LNCAP (cell line): ENCODE data around the gene CNTROB.

ENCODE experiments used
- TF ChIP-seq, protein P1 (sequence below): fragments of 450-650 bp; IDR thresholded peaks from 2 replicates; pipeline ENCODE4 v1.5.1; 2017; ENCODE audit warnings: mild to moderate bottlenecking

CNTROB gene

DNA sequence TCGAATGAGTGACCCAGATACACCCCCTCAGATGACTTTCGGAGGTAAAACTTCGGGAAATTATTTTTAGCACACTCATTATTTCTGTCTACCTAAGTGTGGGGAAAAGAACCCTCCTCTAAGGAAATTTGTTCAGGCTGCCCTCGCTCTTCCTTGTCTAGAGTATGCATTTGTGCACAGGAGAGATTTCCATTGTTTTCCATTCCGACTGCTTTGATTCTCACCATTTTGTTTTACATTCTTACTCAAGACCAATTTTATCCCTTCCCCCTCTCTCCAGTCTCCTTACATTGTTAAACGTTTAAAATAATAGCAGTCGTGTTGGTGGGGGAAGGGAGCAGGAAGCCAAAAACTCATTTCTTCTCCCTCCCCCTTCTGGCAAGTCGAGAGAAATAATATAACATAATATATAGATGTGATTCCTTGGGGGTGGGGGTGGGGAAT lies 44.9 kb upstream of the CNTROB start:
- TF ChIP-seq, protein P1, sequence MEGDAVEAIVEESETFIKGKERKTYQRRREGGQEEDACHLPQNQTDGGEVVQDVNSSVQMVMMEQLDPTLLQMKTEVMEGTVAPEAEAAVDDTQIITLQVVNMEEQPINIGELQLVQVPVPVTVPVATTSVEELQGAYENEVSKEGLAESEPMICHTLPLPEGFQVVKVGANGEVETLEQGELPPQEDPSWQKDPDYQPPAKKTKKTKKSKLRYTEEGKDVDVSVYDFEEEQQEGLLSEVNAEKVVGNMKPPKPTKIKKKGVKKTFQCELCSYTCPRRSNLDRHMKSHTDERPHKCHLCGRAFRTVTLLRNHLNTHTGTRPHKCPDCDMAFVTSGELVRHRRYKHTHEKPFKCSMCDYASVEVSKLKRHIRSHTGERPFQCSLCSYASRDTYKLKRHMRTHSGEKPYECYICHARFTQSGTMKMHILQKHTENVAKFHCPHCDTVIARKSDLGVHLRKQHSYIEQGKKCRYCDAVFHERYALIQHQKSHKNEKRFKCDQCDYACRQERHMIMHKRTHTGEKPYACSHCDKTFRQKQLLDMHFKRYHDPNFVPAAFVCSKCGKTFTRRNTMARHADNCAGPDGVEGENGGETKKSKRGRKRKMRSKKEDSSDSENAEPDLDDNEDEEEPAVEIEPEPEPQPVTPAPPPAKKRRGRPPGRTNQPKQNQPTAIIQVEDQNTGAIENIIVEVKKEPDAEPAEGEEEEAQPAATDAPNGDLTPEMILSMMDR = no peak; the same call in 1 of the 2 replicates

DNA sequence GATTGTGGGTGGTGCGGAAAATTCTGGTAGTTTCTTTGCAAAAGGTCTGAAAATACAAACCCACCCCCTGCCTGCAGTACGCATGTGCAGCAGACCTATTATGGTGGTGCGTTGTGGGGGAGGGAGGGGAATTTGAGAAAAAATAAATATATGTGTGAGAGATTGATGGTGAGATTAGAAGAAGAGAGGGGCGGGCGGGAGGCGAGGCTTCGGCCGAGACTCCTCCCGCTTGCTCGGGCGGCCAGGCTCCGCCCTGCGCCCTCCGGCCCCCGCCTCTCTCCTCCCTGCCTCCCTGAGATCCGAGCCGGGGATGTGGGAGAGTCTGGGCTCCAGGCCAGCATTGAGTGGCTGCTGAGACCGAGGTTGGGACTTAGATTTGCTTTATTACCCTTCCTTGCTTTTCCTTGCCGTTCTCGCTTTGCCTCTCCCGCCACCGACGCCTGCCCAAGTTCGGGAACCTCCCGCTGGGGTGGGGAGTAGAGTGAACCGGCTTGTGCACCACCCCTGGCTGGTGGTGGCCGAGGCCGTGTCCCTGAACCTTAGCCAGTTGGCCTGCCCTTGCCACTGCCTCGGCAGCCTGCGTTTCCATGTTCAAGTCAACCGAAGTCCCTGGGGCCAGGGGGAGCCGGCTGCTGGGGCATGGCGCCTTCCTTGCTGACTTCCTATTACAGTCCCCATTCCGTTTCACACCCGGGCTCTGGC lies 44.4 kb upstream of the CNTROB start:
- TF ChIP-seq, protein P1 = no peak

GRCh38 chr17:7888184-7888920 lies 43.7 kb upstream of the CNTROB start, which contains the start of gene CHD3:
Gene CHD3 (plus strand): TSS chr17:7888789. CDS start chr17:7889001, 212 bp downstream.
- TF ChIP-seq, protein P1 = no peak

DNA sequence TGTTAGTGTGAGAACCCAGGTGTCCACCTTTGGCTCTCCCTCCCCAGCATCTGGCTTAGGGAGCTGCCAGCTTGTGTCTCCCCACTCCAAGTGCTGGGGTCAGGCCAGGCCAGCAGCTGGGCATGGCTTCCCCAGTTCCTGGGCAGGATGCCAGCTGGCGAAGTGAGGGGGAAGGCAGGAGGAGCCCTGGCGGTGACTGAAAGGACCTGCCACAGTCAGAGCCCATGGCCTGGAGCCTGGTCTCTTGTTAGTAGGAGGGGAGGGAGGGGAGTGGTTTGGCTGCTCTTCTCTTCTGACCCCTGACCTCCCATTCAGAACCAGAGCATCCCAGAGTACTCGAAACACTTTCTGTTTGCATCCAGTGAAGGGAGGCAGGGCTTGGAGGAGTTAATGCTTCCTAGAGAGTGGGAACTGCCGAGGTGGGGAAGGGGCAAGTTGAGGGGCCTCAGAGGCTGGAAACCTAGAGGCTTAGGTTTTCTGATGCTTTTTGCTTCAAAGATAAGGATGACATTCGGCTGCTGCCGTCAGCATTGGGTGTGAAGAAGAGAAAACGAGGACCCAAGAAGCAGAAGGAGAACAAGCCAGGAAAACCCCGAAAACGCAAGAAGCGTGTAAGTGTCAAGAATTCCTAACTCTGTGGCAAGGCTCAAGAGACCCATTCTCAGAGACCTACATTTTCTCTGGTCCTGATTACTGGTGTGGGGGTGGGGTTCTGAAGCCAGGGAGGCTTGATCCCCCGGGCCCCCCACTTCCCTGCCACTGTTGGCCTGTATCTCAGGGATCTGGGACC lies 42.6 kb upstream of the CNTROB start:
- TF ChIP-seq, protein P1 = no peak

DNA sequence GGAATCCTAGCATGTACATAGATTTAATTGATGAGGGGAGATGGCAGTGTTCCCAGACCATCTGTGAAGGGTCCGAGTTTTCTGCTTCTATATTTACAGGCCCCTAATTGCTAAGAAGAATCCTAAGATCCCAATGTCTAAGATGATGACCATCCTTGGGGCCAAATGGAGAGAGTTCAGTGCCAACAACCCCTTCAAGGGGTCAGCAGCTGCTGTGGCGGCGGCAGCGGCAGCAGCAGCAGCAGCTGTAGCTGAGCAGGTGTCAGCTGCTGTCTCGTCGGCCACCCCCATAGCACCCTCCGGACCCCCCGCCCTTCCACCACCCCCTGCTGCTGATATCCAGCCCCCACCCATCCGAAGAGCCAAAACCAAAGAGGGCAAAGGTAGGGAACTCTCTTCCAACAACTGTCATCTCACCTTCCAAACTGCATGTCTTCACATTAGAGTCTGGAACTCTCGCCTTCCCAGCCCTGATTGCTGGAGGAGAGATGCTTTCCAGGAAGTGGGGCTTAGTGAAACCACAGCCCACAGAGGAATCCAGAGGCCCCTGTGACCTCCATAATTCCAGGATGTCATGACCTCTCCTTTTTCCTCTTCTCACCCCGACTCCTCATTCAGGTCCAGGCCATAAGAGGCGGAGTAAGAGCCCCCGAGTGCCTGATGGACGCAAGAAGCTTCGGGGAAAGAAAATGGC lies 38.7 kb upstream of the CNTROB start:
- TF ChIP-seq, protein P1 = no peak

GRCh38 chr17:7894226-7894625 lies 37.8 kb upstream of the CNTROB start:
- TF ChIP-seq, protein P1 = no peak

- TF ChIP-seq, protein P1 = no peak
Measured at GRCh38 chr17:7894866-7895265, 37.1 kb upstream of the CNTROB start.
